ENCODE results near the gene UPK3BL1.
"Not testable (repeated sequence)": the region's sequence is repeated elsewhere in the genome, so short reads cannot be mapped to it uniquely, and the experiment has no call there.

UPK3BL1 gene

DNA sequence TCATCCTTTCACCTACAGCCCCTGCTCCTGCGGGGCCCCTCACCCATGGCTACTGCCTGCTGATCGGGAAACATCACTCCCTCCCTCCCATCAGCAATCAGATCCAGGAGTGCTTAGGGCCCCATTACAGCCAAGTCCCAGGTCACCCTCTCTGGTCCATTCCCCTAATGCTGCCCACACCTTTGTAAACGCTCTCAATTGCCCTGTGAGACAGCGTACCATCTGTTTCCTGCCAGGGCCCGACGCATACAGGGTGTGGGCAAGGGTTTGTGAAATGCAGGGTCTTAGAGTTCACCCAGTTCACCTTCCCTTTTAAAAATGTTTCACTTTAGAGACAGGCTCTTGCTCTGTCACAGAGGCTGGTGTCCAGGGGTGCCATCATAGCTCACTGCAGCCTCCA is 8.3 kb downstream of the UPK3BL1 start:
- not testable (repeated sequence) for H3K4me3 ChIP-seq (ENCODE audit: insufficient read depth, low read depth, low read length, poor library complexity, severe bottlenecking); DNase-seq; H3K27me3 ChIP-seq (replicated peaks; ENCODE audit: control insufficient read depth, insufficient read depth, low read length, poor library complexity, severe bottlenecking); H3K27ac ChIP-seq (ENCODE audit: insufficient read depth, low read length, poor library complexity, severe bottlenecking); H3K4me1 ChIP-seq (ENCODE audit: control insufficient read depth, insufficient read depth, low read length, poor library complexity, severe bottlenecking); H3K9me3 ChIP-seq (ENCODE audit: control insufficient read depth, low read length); H3K36me3 ChIP-seq (ENCODE audit: control insufficient read depth, insufficient read depth, low read length)

DNA sequence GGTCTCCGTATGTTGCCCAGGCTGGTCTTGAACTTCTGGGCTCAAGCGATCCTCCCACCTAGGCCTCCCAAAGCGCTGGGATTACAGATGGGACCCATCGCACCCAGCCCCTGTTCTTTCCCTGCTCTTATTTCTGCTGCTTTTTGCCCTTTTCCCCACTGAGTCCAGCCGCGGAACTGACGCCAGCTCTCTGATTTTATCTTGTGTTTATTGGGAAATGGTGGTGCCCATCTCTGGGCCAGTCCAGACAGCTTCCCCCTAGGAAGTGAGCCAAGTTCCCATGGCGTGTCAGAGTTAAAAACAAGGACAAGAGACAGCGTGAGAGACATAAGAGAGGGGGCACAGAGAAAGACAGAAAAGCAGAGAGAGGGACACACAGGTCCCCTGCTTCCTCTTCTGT is 12.0 kb downstream of the UPK3BL1 start:
- not testable (repeated sequence) for DNase-seq; H3K27ac ChIP-seq (ENCODE audit: insufficient read depth, low read length, poor library complexity, severe bottlenecking); H3K4me1 ChIP-seq (ENCODE audit: control insufficient read depth, insufficient read depth, low read length, poor library complexity, severe bottlenecking); H3K9me3 ChIP-seq (ENCODE audit: control insufficient read depth, low read length); H3K4me3 ChIP-seq (ENCODE audit: insufficient read depth, low read depth, low read length, poor library complexity, severe bottlenecking); H3K36me3 ChIP-seq (ENCODE audit: control insufficient read depth, insufficient read depth, low read length); H3K27me3 ChIP-seq (replicated peaks; ENCODE audit: control insufficient read depth, insufficient read depth, low read length, poor library complexity, severe bottlenecking)

- not testable (repeated sequence) for H3K9me3 ChIP-seq (ENCODE audit: control insufficient read depth, low read length); H3K27ac ChIP-seq (ENCODE audit: insufficient read depth, low read length, poor library complexity, severe bottlenecking); H3K36me3 ChIP-seq (ENCODE audit: control insufficient read depth, insufficient read depth, low read length); H3K27me3 ChIP-seq (replicated peaks; ENCODE audit: control insufficient read depth, insufficient read depth, low read length, poor library complexity, severe bottlenecking); H3K4me3 ChIP-seq (ENCODE audit: insufficient read depth, low read depth, low read length, poor library complexity, severe bottlenecking); DNase-seq; H3K4me1 ChIP-seq (ENCODE audit: control insufficient read depth, insufficient read depth, low read length, poor library complexity, severe bottlenecking)
Observed at GRCh38 chr7:102627271-102627904, 15.2 kb downstream of the UPK3BL1 start.

DNA sequence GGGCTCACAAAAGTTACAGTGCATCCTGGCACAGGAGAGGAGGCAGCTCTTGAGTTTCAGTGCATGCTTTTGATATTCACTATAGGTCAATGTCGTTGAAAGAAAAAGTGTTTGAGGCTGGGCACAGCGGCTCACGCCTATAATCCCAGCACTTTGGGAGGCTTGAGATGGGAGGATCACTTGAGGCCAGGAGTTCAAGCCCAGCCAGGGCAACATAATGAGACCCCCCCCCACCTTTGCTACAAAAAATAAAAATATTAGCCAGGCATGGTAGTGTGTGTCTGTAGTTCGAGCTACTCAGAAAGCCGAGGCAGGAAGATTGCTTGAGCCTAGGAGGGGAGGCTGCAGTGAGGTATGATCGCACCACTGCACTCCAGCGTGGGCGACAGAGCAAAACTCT is 24.5 kb downstream of the UPK3BL1 start:
- H3K4me3 ChIP-seq (ENCODE audit: insufficient read depth, low read depth, low read length, poor library complexity, severe bottlenecking); H3K9me3 ChIP-seq (ENCODE audit: control insufficient read depth, low read length); DNase-seq; H3K4me1 ChIP-seq (ENCODE audit: control insufficient read depth, insufficient read depth, low read length, poor library complexity, severe bottlenecking); H3K27me3 ChIP-seq (replicated peaks; ENCODE audit: control insufficient read depth, insufficient read depth, low read length, poor library complexity, severe bottlenecking); H3K27ac ChIP-seq (ENCODE audit: insufficient read depth, low read length, poor library complexity, severe bottlenecking); H3K36me3 ChIP-seq (ENCODE audit: control insufficient read depth, insufficient read depth, low read length): not testable (repeated sequence)

GRCh38 chr7:102616507-102617125 is 26.0 kb downstream of the UPK3BL1 start, which contains the start of gene RASA4:
TSS of gene RASA4 (minus strand) at chr7:102616756. CDS start at chr7:102616689, 67 bp downstream.
- H3K27ac ChIP-seq (ENCODE audit: insufficient read depth, low read length, poor library complexity, severe bottlenecking); H3K4me3 ChIP-seq (ENCODE audit: insufficient read depth, low read depth, low read length, poor library complexity, severe bottlenecking): not testable (repeated sequence)
- peak in 2 of 3 donors; percentile 25 to 27 for DNase-seq

DNA sequence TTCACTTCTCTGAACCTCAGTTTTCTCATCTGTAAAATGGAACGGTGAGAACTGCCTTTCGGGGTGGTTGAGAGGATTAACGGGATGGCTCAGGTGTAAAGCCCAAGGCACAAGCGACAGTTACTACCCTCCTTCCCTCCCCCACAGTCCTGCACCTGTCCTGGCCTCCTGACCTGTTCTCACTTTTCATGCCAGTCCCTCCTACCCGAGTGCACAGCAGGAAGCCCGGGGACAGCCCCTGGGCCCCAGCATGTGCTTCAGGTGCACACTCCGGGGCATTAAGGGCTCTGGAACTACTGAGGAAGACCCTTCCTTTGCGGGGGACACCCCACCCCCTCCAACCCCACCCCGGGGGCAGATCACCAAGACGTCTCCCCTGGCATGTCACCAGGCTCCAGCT is 26.7 kb downstream of the UPK3BL1 start:
- not testable (repeated sequence) for H3K4me3 ChIP-seq (ENCODE audit: insufficient read depth, low read depth, low read length, poor library complexity, severe bottlenecking); H3K4me1 ChIP-seq (ENCODE audit: control insufficient read depth, insufficient read depth, low read length, poor library complexity, severe bottlenecking); DNase-seq; H3K27me3 ChIP-seq (replicated peaks; ENCODE audit: control insufficient read depth, insufficient read depth, low read length, poor library complexity, severe bottlenecking); H3K36me3 ChIP-seq (ENCODE audit: control insufficient read depth, insufficient read depth, low read length); H3K27ac ChIP-seq (ENCODE audit: insufficient read depth, low read length, poor library complexity, severe bottlenecking); H3K9me3 ChIP-seq (ENCODE audit: control insufficient read depth, low read length)

More at GRCh38 chr7:102616507-102617125, 26.0 kb downstream of the UPK3BL1 start, which contains the start of gene RASA4:
- H3K36me3 ChIP-seq (ENCODE audit: control insufficient read depth, insufficient read depth, low read length); H3K27me3 ChIP-seq (replicated peaks; ENCODE audit: control insufficient read depth, insufficient read depth, low read length, poor library complexity, severe bottlenecking); H3K4me1 ChIP-seq (ENCODE audit: control insufficient read depth, insufficient read depth, low read length, poor library complexity, severe bottlenecking); H3K9me3 ChIP-seq (ENCODE audit: control insufficient read depth, low read length): not testable (repeated sequence)

GRCh38 chr7:102614873-102615272 is 27.7 kb downstream of the UPK3BL1 start:
- not testable (repeated sequence) for H3K27ac ChIP-seq (ENCODE audit: insufficient read depth, low read length, poor library complexity, severe bottlenecking); H3K36me3 ChIP-seq (ENCODE audit: control insufficient read depth, insufficient read depth, low read length); DNase-seq; H3K4me3 ChIP-seq (ENCODE audit: insufficient read depth, low read depth, low read length, poor library complexity, severe bottlenecking); H3K27me3 ChIP-seq (replicated peaks; ENCODE audit: control insufficient read depth, insufficient read depth, low read length, poor library complexity, severe bottlenecking); H3K4me1 ChIP-seq (ENCODE audit: control insufficient read depth, insufficient read depth, low read length, poor library complexity, severe bottlenecking); H3K9me3 ChIP-seq (ENCODE audit: control insufficient read depth, low read length)

GRCh38 chr7:102614346-102614697 is 28.3 kb downstream of the UPK3BL1 start:
- not testable (repeated sequence) for DNase-seq; H3K9me3 ChIP-seq (ENCODE audit: control insufficient read depth, low read length); H3K27ac ChIP-seq (ENCODE audit: insufficient read depth, low read length, poor library complexity, severe bottlenecking); H3K4me1 ChIP-seq (ENCODE audit: control insufficient read depth, insufficient read depth, low read length, poor library complexity, severe bottlenecking); H3K4me3 ChIP-seq (ENCODE audit: insufficient read depth, low read depth, low read length, poor library complexity, severe bottlenecking); H3K27me3 ChIP-seq (replicated peaks; ENCODE audit: control insufficient read depth, insufficient read depth, low read length, poor library complexity, severe bottlenecking); H3K36me3 ChIP-seq (ENCODE audit: control insufficient read depth, insufficient read depth, low read length)

GRCh38 chr7:102613575-102614345 is 28.8 kb downstream of the UPK3BL1 start:
- not testable (repeated sequence) for H3K4me3 ChIP-seq (ENCODE audit: insufficient read depth, low read depth, low read length, poor library complexity, severe bottlenecking); H3K27ac ChIP-seq (ENCODE audit: insufficient read depth, low read length, poor library complexity, severe bottlenecking); H3K27me3 ChIP-seq (replicated peaks; ENCODE audit: control insufficient read depth, insufficient read depth, low read length, poor library complexity, severe bottlenecking); DNase-seq; H3K36me3 ChIP-seq (ENCODE audit: control insufficient read depth, insufficient read depth, low read length); H3K9me3 ChIP-seq (ENCODE audit: control insufficient read depth, low read length); H3K4me1 ChIP-seq (ENCODE audit: control insufficient read depth, insufficient read depth, low read length, poor library complexity, severe bottlenecking)

DNA sequence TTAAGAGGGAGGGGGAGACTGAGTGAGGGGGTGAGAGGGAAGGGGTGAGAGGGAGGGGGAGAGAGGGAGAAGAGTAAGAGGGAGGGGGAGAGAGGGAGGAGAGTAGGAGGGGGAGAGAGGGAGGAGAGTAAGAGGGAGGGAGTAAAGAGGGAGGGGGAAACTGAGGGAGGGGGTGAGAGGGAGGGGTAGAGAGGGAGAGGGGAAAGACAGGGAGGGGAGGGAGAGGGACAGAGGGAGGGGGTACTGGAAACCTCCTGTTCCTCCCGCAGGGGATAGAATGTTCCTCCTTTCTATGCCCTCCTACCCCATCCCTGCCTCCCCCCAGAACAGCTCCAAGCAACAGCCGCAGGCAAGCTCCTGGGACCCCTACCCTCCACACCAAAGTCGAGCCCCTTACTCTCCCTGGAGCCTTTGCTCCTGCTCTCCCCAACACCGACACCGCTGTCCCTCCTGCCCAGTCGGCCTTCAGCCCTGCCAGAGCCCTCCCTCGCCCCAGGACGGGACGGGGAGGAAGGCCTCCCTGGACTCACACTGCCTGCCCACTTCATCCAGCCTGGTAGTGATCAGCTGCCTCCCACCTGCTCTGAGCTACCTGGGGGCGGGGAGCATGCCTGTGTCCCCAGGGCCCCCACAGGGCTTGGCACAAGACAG is 30.8 kb downstream of the UPK3BL1 start:
- not testable (repeated sequence) for H3K27ac ChIP-seq (ENCODE audit: insufficient read depth, low read length, poor library complexity, severe bottlenecking); H3K27me3 ChIP-seq (replicated peaks; ENCODE audit: control insufficient read depth, insufficient read depth, low read length, poor library complexity, severe bottlenecking); DNase-seq; H3K4me3 ChIP-seq (ENCODE audit: insufficient read depth, low read depth, low read length, poor library complexity, severe bottlenecking); H3K4me1 ChIP-seq (ENCODE audit: control insufficient read depth, insufficient read depth, low read length, poor library complexity, severe bottlenecking); H3K9me3 ChIP-seq (ENCODE audit: control insufficient read depth, low read length); H3K36me3 ChIP-seq (ENCODE audit: control insufficient read depth, insufficient read depth, low read length)

All from effector memory CD4-positive, alpha-beta T cell (primary cell).